A673 (cell line): ENCODE results near the gene FHL2. TPM values are rescaled to one million over a fixed set of nuclear protein-coding genes. Genes with fewer than 3 reads are reported as not detected.

Experiments
- BruUV-seq: library from RNA; stranded (reverse); fragments of 400-500 nt; replicated peaks from 2 replicates; lab custom pipeline; 2021; lab: Mats Ljungman, UMichigan
- CTCF ChIA-PET: fragments of 300-600 bp; sonication (Branson Sonifier 250); formaldehyde crosslinking; loops from one replicate; lab custom pipeline; 2022; ENCODE audit warnings: antibody characterized with exemption; lab: Charles Lee
- POLR2A ChIA-PET: fragments of 300-600 bp; sonication (Branson Sonifier 250); formaldehyde crosslinking; loops from one replicate; lab custom pipeline; 2022; ENCODE audit warnings: antibody characterized with exemption; ENCODE audit not compliant: low non-redundant PET; lab: Charles Lee
- DNase-seq: peaks from one replicate; pipeline ENCODE4 v3.0.0-alpha.2; 2015; ENCODE audit warnings: low spot score
- H3K27ac ChIP-seq: fragments of 200-600 bp; sonication (generic); 2 replicates; pipeline ENCODE4 v1.5.1; 2016; ENCODE audit warnings: mixed run types, low read depth, mild to moderate bottlenecking, mixed read lengths, antibody characterized with exemption, low read length; ENCODE audit not compliant: poor library complexity, severe bottlenecking
- H3K27me3 ChIP-seq: fragments of 200-600 bp; sonication (generic); replicated peaks from 2 replicates; pipeline ENCODE4 v1.6.1; 2017; ENCODE audit warnings: mixed run types, low read depth, mild to moderate bottlenecking, mixed read lengths, antibody characterized with exemption, low read length; ENCODE audit not compliant: insufficient read depth, poor library complexity
- H3K36me3 ChIP-seq: fragments of 200-600 bp; sonication (generic); 2 replicates; pipeline ENCODE4 v1.6.1; 2016; ENCODE audit warnings: mixed run types, mild to moderate bottlenecking, mixed read lengths, antibody characterized with exemption, low read length; ENCODE audit not compliant: insufficient read depth, poor library complexity, severe bottlenecking
- H3K4me1 ChIP-seq: fragments of 200-600 bp; sonication (generic); 2 replicates; pipeline ENCODE4 v1.6.1; 2017; ENCODE audit warnings: mixed run types, mild to moderate bottlenecking, mixed read lengths, antibody characterized with exemption, low read length; ENCODE audit not compliant: insufficient read depth, poor library complexity, severe bottlenecking
- H3K4me3 ChIP-seq: fragments of 200-600 bp; sonication (generic); 2 replicates; pipeline ENCODE4 v1.5.1; 2016; ENCODE audit warnings: low read depth, mixed run types, mild to moderate bottlenecking, mixed read lengths, low read length; ENCODE audit not compliant: poor library complexity, severe bottlenecking
- H3K9me3 ChIP-seq: fragments of 200-600 bp; sonication (generic); 2 replicates; pipeline ENCODE4 v1.6.1; 2016; ENCODE audit warnings: mixed run types, low read depth, mild to moderate bottlenecking, mixed read lengths, antibody characterized with exemption, low read length; ENCODE audit not compliant: poor library complexity, severe bottlenecking
- EZH2 ChIP-seq: fragments of 200-600 bp; sonication (generic); IDR thresholded peaks from 2 replicates; pipeline ENCODE4 v1.6.1; 2017; ENCODE audit warnings: borderline replicate concordance, low read depth, mild to moderate bottlenecking, mixed read lengths, antibody characterized with exemption, low read length; ENCODE audit not compliant: poor library complexity, severe bottlenecking
- intact Hi-C: fragments of 100-400 bp; cut with micrococcal nuclease; formaldehyde crosslinking; loops from one replicate; pipeline ENCODE4 v1.10.0; 2022; ENCODE audit not compliant: unreplicated experiment
- total RNA-seq: library from RNA; stranded (reverse); gene quantifications from 2 replicates; pipeline ENCODE4 v1.2.3, GENCODE V29; 2021
- TF ChIP-seq, protein P1 (sequence below): fragments of 300-800, 200-600 bp; sonication (generic); conservative IDR thresholded peaks from 2 replicates; pipeline ENCODE4 v1.5.1; 2017; ENCODE audit warnings: low read depth, mild to moderate bottlenecking, antibody characterized with exemption, low read length, moderate library complexity, mixed read lengths

FHL2 gene
- total RNA-seq, 1 experiment from 2014 or later: 4.7 TPM

GRCh38 chr2:105409717-105410116 lies 10.9 kb upstream of the FHL2 start:
- Histone ChIP-seq H3K4me1 (no peaks in the 10 kb centered on the region), H3K4me3 (no peak overlapping the region), H3K27me3 (no peaks in the 10 kb centered on the region), H3K36me3 (no peaks in the 10 kb centered on the region), H3K9me3 (no peaks in the 10 kb centered on the region), H3K27ac (no peak overlapping the region)
- ChIA-PET CTCF (no interaction called here), POLR2A (no interaction called here)
- DNase-seq: no peak
- TF ChIP-seq, protein P1, sequence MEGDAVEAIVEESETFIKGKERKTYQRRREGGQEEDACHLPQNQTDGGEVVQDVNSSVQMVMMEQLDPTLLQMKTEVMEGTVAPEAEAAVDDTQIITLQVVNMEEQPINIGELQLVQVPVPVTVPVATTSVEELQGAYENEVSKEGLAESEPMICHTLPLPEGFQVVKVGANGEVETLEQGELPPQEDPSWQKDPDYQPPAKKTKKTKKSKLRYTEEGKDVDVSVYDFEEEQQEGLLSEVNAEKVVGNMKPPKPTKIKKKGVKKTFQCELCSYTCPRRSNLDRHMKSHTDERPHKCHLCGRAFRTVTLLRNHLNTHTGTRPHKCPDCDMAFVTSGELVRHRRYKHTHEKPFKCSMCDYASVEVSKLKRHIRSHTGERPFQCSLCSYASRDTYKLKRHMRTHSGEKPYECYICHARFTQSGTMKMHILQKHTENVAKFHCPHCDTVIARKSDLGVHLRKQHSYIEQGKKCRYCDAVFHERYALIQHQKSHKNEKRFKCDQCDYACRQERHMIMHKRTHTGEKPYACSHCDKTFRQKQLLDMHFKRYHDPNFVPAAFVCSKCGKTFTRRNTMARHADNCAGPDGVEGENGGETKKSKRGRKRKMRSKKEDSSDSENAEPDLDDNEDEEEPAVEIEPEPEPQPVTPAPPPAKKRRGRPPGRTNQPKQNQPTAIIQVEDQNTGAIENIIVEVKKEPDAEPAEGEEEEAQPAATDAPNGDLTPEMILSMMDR: no peak
- intact Hi-C loops: no loop called here
- no TSS peak for BruUV-seq

DNA sequence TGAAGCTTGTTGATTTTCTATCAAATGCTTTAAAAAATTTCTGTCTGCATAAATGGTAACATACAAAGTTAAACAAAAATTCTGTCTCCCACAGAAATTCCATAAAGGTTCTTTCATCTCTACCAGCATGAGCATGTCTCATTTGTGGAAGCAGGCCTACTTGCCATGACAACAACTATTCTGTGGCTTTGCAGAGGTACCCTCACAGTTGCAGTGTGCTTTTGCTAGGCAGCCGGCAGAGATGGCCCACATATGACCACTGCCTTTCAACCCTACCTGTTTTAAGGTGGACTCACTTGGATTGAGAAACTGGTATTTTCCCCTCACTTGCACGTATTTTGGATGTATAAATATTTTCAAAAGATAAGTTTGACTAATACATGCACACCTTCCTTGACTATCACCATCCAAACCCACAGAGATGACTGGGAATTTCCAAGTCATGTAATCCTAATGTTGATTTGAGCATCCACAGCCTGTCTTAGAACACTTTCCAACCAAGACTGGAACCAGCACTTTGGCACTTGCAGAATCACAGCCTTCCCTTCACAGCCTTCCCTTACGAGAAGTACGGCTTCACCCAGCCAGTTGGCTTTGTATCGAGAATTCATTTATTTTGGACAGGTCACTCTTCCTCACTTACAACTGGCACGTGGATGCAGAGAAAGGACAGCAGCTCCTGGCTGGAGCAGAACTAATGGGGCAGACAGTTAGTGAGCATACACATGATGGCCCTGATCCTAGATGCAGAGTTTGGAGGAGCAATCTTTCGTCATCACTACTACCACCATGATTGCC lies 9.3 kb upstream of the FHL2 start:
- ChIA-PET POLR2A (no interaction called here), CTCF (no interaction called here)
- H3K4me1 ChIP-seq: no peaks in the 10 kb centered on the region
- H3K4me3 ChIP-seq: no peak overlapping the region
- intact Hi-C loops: no loop called here
- TF ChIP-seq, protein P1: no peak
- TF ChIP-seq EZH2: no peak
- H3K27ac ChIP-seq: no peak overlapping the region
- H3K27me3 ChIP-seq: no peaks in the 10 kb centered on the region
- no TSS peak for BruUV-seq
- no peaks in the 10 kb centered on the region for H3K36me3 ChIP-seq
- H3K9me3 ChIP-seq: no peaks in the 10 kb centered on the region
- DNase-seq: no peak

GRCh38 chr2:105406221-105406620 lies 7.4 kb upstream of the FHL2 start:
- POLR2A ChIA-PET: no interaction called here
- DNase-seq: no peak
- no peak overlapping the region for H3K27ac ChIP-seq

More at GRCh38 chr2:105406221-105406620, 7.4 kb upstream of the FHL2 start:
- no peaks in the 10 kb centered on the region for H3K9me3 ChIP-seq
- no TSS peak for BruUV-seq
- no peak overlapping the region for H3K4me3 ChIP-seq
- H3K4me1 ChIP-seq: no peaks in the 10 kb centered on the region
- no peaks in the 10 kb centered on the region for H3K36me3 ChIP-seq
- intact Hi-C loops: no loop called here
- CTCF ChIA-PET: no interaction called here
- H3K27me3 ChIP-seq: no peaks in the 10 kb centered on the region
- no peak for TF ChIP-seq EZH2
- TF ChIP-seq, protein P1: no peak
